T-helper 1 cell treated with Interleukin-12 subunit alpha and Interleukin-12 subunit beta and Interleukin-4 antibody, amounts not matched to agents 30 ng/mL and 1 ng/mL, for 36 hours (primary cell): ENCODE data around the gene LTB. TPM values are rescaled to one million over a fixed set of nuclear protein-coding genes. Genes with fewer than 3 reads are reported as not detected.

ENCODE experiments used
- intact Hi-C: fragments of 100-400 bp; cut with micrococcal nuclease; formaldehyde crosslinking; loops from one replicate; pipeline ENCODE4 v1.15.1; 2024
- total RNA-seq: library from RNA; stranded (reverse); gene quantifications from 2 replicates; pipeline ENCODE4 v1.2.3, GENCODE V29; 2022

Gene LTB
- total RNA-seq, 1 donor from 2014 or later, result 2,430 TPM

DNA sequence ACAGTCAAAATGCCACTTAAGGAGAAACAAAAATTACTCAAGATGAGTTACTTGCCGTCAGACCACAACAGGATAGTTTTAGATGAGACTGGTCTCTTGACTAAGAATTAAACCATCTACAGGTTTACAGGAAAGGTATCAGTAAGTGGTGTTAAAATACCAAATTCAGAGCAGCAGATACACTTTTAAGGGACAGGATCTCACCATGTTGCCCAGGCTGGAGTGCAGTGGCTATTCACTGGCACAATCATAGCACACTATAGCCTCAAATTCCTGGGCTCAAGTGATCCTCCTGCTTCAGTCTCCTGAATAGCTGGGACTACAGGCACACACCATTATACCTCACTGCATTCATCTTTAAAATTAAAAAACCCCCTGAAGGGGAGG lies 48.8 kb downstream of the LTB start:
- intact Hi-C loops, result no loop called here

DNA sequence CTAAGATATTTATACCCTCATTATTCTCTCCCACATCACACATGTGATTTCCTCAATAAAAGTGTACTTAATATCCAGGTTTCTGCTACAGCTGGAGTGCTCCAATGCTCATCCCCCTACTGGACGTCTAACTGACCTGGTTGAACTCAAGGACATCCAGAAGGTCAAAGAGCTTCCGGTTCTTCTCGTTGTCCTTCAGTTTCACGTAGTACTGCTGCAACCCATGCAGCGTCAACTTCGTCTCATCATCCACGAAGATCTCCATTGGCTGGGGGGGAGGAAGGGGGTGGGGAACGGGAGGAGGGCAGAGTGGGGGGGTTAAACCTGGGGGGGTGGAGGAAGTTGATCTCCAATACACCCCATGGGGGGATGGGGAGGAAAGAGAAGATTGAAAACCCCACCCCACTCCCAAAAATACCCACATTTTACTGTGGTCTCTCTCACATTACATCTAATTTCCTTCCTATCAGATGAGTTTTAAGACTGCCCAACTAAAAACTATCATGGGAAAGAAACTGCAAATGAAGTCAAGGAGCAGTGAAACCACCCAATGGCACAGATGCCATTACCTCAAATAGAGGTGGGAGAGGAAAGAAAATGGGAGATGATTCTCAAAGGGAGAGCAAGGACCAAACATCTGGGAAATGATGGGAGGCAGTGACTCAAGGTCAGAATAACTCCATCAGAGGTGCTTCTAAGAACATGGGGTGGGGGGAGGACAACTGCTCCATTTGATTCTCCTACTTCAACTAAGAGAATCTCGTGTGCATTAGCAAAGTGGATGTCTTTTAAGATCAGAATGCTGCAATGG lies 49.4 kb downstream of the LTB start:
- intact Hi-C loops, result no loop called here

DNA sequence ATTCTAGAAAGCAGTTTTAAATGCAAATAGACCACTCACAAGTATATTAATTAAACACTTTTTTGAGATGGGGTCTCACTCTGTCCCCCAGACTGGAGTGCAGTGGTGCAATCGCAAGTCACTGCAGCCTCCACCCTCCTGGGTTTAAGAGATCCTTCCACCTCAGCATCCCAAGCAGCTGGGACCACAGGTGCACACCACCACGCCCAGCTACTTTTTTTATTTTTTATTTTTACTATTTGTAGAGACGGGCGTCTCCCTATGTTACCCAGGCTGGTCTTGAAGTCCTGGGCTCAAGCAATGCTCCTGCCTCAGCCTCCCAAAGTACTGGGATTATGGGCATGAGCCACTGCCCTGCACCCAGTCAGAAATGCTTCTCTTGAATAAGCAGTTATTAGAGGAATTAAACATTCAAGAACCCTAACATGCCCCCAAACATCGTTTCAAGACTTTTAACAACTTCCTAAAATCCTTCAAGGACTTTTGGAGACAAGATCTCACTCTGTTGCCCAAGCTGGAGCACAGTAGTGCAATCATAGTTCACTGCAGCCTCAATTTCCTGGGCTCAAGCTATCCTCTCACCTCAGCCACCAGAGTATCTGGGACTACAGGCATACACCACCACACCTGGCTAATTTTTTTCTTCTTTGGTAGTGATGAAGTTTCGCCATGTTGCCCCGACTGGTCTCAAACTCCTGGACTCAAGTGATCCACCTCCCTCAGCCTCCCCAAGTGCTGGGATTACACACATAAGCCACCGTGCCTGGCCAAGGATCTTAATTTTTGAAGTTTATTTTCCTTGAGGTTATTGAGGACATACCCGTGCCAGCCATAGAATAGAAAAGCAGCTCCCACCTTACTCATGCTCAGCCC lies 50.2 kb downstream of the LTB start:
- intact Hi-C loops, result no loop called here

DNA sequence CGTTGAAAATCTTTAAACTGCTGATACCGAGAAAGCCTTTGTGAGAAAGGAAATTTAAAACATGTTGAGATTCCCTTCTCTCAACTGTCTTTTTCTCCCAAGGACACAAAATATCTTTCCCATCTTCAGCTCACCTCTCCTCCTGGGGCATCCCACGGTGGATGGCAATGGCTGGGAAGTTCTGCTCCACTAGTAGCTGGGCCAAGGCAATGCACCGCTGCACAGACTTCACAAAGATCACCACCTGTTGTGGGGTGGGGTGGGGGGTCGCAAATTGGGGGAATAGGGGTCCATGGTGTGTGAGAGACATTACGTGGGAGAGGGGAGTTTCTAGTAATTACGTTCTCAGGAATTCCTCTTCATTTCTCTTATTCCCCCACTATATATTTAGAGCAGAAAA lies 51.1 kb downstream of the LTB start:
- intact Hi-C loops, result no loop called here

DNA sequence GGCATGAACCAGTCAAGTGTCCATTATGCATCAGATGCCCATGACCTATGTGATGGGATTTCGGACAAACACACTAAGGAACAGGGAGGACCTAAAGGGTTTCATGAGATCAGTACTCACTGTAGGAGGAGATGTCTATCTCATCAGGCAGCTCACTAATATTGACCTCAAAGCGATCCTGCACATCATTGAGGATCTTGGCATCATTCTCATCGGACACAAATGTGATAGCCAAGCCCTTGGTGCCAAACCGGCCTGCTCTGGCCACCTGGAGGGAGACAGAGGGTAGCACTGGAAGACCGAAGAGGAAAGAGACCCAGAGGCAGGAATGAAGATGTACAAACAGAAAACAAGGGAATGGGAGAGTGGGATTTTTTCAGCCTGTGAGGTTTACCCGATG lies 51.6 kb downstream of the LTB start:
- intact Hi-C loops, result no loop called here

Other genes starting within 250 kb of the LTB start
- 6,139 and 6,208 TPM in 2 replicates for gene HLA-B, start 225.2 kb downstream of the LTB start, total RNA-seq
- 12.4 and 12.8 TPM in 2 replicates for gene MICA, start 178.8 kb downstream of the LTB start, total RNA-seq
- gene MICB, start 84.3 kb downstream of the LTB start, total RNA-seq, result 55.3 and 58.5 TPM in 2 replicates
- gene MCCD1, start 53.5 kb downstream of the LTB start, total RNA-seq, result not detected in 2 replicates
- 422 and 431 TPM in 2 replicates for gene DDX39B, start 40.4 kb downstream of the LTB start, total RNA-seq
- 1.2 and 1.4 TPM in 2 replicates for gene ATP6V1G2, start 35.8 kb downstream of the LTB start, total RNA-seq
- gene NFKBIL1, start 34.8 kb downstream of the LTB start, total RNA-seq, result 14.5 and 16.4 TPM in 2 replicates
- gene LTA, start 10.1 kb downstream of the LTB start, total RNA-seq, result 204 and 212 TPM in 2 replicates
- gene TNF, start 6.9 kb downstream of the LTB start, total RNA-seq, result 171 and 172 TPM in 2 replicates
- gene LST1, start 3.9 kb upstream of the LTB start, total RNA-seq, result 149 and 171 TPM in 2 replicates
- 48.5 and 52.7 TPM in 2 replicates for gene NCR3, start 10.6 kb upstream of the LTB start, total RNA-seq
- 47.7 and 54.0 TPM in 2 replicates for gene AIF1, start 32.8 kb upstream of the LTB start, total RNA-seq
- 230 and 237 TPM in 2 replicates for gene PRRC2A, start 38.3 kb upstream of the LTB start, total RNA-seq
- gene BAG6, start 70.2 kb upstream of the LTB start, total RNA-seq, result 262 and 284 TPM in 2 replicates
- gene APOM, start 73.5 kb upstream of the LTB start, total RNA-seq, result 1.9 and 2.0 TPM in 2 replicates
- 24.7 and 25.7 TPM in 2 replicates for gene C6orf47, start 78.4 kb upstream of the LTB start, total RNA-seq
- gene GPANK1, start 82.6 kb upstream of the LTB start, total RNA-seq, result 29.3 and 30.0 TPM in 2 replicates
- gene CSNK2B, start 83.7 kb upstream of the LTB start, total RNA-seq, result 219 and 224 TPM in 2 replicates
- 27.5 and 29.1 TPM in 2 replicates for gene LY6G5B, start 87.6 kb upstream of the LTB start, total RNA-seq
- 6.3 TPM in 2 replicates for gene LY6G5C, start 98.6 kb upstream of the LTB start, total RNA-seq
- gene ABHD16A, start 120.9 kb upstream of the LTB start, total RNA-seq, result 53.6 and 59.7 TPM in 2 replicates
- gene LY6G6F, start 124.4 kb upstream of the LTB start, total RNA-seq, result not detected in 2 replicates
- not detected in 2 replicates for gene LY6G6D, start 132.9 kb upstream of the LTB start, total RNA-seq
- gene LY6G6C, start 139.3 kb upstream of the LTB start, total RNA-seq, result 0.41 TPM in 1 of 2 replicates, not detected in the other
- not detected in 2 replicates for gene MPIG6B, start 140.9 kb upstream of the LTB start, total RNA-seq
- gene DDAH2, start 146.9 kb upstream of the LTB start, total RNA-seq, result 12.2 and 14.4 TPM in 2 replicates
- gene CLIC1, start 154.1 kb upstream of the LTB start, total RNA-seq, result 517 and 529 TPM in 2 replicates
- 47.8 and 51.5 TPM in 2 replicates for gene MSH5, start 157.6 kb upstream of the LTB start, total RNA-seq
- gene SAPCD1, start 180.2 kb upstream of the LTB start, total RNA-seq, result 12.2 and 12.8 TPM in 2 replicates
- gene VWA7, start 194.9 kb upstream of the LTB start, total RNA-seq, result 6.0 and 6.2 TPM in 2 replicates
- gene VARS1, start 213.3 kb upstream of the LTB start, total RNA-seq, result 77.4 and 78.9 TPM in 2 replicates
- gene LSM2, start 224.5 kb upstream of the LTB start, total RNA-seq, result 85.4 and 89.3 TPM in 2 replicates
- gene HSPA1L, start 232.9 kb upstream of the LTB start, total RNA-seq, result 3.7 TPM in 2 replicates
- 155 and 159 TPM in 2 replicates for gene HSPA1A, start 233.1 kb upstream of the LTB start, total RNA-seq
- gene HSPA1B, start 245.3 kb upstream of the LTB start, total RNA-seq, result 82.7 and 85.0 TPM in 2 replicates